Measurements from ENCODE around the gene HES2.
"Not testable (repeated sequence)": the region's sequence is repeated elsewhere in the genome, so short reads cannot be mapped to it uniquely, and the experiment has no call there.

Gene HES2

GRCh38 chr1:6435129-6435528, 15.4 kb upstream of the HES2 start:
- DNase-seq = no peak

GRCh38 chr1:6434186-6434585, 14.5 kb upstream of the HES2 start:
- no peak for DNase-seq

- DNase-seq = not testable (repeated sequence)
These were observed 12.2 kb upstream of the HES2 start for GRCh38 chr1:6431645-6432579.

GRCh38 chr1:6429660-6430411, 10.1 kb upstream of the HES2 start:
- DNase-seq = not testable (repeated sequence)

DNA sequence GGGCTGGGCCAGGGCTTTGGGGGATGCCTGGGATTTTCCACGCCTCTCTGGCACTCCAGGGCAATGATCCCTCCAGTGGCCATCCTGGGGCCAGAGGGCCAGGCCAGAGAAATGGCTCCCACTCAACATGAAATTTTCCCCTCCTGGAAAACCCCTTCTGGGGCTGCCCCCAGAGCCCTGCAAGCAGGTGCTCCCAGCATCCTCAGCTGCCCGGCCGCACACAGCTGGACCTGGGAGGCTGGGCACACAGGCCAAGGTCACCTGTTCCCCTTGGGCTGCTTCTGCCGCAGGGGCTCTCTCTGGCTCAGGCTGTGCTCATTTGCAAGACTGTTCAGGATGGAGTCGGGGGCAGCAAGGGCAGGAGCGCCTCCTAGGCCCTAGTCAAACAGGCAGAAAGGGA, 8.7 kb upstream of the HES2 start:
- not testable (repeated sequence) for DNase-seq

DNA sequence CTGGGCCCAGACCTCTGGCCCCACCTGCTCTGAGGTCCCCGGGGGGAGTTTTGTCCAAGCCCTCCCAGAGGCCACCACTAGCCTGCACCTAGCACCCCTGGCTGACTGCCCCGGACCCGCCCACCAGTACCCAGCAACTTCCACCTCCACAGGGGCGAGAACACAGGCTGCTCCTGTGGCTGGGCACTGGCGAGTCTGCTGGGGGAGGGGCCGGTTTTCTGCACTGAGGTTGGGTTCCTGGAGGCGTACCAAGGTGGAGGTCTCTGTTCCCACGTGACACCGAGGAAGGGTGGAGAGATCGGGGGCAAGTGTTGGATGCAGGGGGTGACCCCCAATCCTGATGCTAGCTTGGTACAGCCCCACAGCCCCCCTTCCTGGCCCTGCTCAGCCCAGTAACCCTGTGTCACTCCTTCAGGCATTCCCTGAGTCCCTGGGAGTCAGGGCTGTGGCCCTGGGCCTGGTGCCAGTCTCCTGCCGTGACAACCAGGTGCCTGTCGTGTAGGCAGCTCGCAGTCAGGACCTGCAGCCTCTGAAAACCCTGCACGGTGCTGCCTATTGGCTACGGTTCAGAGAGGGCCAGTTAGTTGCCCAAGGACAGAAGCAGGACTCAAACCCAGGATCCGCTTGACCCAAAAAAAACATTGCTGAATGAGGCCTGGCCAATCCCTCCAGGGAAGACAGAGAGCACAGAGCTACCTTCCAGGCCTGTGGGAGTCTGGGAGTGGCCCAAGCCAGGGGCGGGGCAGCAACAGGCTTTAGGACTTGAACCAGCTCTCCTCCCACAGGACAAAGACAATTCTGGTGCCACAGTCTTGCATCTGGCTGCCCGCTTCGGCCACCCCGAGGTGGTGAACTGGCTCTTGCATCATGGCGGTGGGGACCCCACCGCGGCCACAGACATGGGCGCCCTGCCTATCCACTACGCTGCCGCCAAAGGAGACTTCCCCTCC, 8.0 kb upstream of the HES2 start:
- DNase-seq = no peak

GRCh38 chr1:6426972-6427350, 7.2 kb upstream of the HES2 start:
- DNase-seq = no peak

DNA sequence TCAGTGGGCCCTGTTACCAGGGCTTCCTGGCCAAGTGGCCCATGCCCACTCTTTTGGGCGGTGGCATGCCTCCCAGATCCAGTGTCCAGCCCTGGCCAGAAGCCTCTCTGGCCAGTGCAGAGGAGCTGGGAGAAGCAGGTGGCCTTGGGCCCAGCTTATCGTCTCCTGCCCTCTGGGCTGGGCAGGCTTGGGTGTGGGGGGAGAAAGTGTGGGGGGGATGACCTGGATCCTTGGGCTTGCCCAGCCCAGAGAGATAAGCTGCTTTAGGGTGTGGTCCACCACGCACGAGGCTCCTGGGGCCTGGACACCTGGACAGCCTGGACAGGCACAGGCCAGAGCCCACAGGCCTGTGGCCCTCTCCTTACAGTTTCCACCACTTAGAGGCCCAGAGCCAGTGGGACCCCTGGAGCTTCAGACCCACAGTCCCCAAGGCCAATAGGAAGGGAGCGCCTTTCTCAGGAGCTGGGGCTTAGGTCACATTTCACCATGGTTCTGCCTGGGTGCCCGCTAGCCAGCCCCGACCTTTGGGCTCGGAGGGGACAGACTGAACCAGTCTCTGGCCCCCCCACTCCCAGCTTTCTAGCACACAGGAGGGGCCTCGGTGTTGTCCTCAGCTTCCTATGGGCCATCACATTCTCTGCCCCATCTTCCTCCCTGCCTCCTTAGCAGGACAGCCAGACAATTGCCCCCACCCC, 6.7 kb upstream of the HES2 start:
- no peak for DNase-seq

GRCh38 chr1:6425658-6426057, 5.9 kb upstream of the HES2 start:
- DNase-seq = no peak

DNA sequence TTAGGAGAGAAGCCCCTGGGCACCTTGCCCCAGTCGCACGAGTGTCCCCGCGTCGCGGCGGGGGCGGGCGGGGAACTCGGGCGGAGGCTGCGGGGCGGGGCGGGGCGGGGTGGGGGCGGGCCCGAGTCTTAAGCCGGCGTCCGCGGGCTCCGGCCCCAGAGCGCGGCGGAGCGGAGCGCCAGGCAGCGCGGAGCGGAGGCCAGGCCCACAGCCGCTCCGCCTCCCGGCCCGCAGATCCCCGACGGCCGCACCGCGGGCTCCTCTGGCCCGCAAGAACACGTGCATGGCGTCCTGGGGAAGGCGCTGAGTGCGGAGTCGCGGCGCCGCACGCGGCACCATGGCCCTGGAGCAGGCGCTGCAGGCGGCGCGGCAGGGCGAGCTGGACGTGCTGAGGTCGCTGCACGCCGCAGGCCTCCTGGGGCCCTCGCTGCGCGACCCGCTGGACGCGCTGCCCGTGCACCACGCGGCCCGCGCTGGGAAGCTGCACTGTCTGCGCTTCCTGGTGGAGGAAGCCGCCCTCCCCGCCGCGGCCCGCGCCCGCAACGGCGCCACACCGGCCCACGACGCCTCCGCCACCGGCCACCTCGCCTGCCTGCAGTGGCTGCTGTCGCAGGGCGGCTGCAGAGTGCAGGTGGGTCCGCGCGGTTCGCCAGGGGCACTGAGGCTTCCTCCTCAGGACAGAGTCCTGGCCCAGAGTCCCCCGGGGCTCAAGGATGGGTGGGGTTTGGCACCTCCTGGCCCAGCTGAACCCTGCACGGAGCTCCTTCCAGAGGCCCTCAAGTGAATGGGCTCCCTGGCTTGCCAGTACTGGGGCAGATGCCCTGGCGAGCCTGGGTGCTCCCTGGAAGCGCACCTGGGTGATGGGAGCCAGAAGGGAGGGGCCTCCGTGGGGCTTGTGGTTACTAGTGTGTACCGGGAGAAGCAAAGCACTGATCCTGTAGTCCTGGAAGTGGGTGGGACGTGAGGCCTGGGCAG, 5.2 kb upstream of the HES2 start, which contains the start of gene ESPN:
Gene ESPN (plus strand): TSS at position 158 of the 975 bp plus-strand sequence. CDS start 180 bp downstream, at position 338.
- DNase-seq = no peak

- no peak for DNase-seq
These were observed 4.4 kb upstream of the HES2 start for GRCh38 chr1:6424000-6424565.

DNA sequence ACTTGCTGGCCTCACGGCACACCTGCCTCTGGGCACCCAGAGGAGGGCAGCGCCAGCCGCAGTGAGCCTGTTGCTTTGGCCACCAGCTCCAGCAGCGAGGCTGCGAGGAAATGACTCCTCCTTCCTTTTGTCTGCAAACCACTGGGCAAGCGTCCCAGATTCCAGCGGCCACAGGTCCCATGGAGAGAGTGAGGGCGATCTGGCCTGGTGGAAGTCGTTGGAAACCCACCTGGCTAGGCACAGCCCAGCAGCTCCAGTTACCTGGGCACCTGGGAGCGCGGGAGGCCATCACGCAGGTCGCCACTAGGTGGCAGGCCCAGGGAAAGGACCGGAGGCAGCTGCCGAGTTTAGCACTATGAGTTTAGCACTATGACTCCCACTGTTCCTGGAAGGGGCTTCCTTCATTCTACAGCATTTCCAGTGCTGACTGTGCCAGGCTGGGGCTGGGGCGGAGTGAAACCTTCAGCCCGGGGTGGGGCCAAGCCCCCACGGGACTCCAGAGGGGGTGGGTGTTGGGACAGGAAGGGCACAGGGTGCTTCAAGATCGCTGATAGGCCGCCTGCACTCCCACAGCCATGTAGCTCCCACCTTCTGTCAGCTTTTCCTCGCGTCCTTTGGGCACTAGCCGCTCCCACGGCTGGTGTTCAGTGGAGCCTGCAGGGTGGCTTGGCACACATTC, 3.7 kb upstream of the HES2 start:
- DNase-seq = no peak

DNA sequence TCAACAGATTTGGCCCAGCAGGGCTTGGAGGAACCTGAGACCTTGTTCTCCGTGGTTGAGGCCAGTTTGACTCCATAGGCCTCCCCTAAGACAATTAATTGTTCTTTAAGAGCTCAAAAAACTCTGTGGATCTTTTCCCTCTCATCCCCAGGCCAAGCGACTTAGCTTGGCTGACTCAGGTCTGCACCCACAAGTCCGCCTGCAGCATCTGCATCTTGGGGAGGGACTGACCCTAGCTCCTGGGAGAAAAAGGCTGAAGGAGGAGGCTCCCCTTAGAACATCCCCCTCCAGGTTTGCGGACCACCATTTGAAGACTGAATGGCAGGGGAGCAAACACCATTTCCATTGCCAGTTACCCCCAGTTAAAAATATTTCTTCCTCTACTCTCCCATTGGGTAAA, 1.5 kb upstream of the HES2 start:
- no peak for DNase-seq

DNA sequence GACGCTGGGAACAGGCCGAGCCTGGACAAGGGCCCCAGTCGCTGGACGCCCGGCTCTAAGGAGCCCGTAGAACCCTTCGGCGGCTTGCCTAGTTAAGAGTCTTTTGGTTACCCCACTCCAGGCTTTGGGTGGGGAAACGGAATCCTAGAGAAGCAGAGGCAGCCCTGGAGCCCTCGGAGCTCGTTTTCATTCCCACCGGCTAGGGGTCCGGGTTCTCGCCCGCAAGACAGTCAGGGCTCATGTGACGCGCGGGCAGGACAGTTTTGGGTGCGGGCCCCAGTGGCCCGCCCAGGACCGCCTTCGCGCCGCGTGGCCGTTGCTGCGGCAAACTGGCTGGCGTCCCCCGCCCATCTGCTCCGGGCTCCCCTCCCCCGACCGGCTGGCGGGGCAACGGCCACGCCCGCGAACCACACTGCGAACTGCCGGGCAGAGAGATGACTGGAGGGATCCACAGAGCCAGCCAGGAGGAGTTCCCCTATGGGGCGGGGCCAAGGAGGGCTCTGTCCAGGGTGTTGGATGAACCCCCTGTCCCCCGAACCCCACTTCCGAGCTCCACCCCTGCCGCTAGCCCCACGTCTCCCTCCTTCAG, 829 bp upstream of the HES2 start:
- no peak for DNase-seq

DNA sequence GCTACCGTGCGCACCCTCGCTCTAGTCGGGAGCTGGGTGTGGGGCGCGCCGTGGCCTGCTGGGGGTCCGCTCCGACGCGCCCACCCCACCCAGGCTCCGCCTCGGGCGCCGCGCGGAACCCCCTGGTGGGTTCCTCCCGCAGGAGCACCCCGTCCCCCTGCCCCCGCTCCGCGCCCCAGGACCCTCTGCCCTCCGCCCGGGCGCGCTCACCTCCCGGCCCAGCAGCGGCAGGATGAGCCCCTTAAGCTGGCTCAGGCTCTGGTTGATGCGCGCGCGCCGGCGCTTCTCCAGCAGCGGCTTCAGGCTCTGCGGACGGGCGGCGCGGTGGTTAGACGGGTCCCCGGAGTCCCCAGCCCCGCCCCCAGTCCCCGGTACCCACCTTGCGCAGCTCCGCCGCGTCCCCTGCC, 319 bp downstream of the HES2 start:
- DNase-seq = no peak

DNA sequence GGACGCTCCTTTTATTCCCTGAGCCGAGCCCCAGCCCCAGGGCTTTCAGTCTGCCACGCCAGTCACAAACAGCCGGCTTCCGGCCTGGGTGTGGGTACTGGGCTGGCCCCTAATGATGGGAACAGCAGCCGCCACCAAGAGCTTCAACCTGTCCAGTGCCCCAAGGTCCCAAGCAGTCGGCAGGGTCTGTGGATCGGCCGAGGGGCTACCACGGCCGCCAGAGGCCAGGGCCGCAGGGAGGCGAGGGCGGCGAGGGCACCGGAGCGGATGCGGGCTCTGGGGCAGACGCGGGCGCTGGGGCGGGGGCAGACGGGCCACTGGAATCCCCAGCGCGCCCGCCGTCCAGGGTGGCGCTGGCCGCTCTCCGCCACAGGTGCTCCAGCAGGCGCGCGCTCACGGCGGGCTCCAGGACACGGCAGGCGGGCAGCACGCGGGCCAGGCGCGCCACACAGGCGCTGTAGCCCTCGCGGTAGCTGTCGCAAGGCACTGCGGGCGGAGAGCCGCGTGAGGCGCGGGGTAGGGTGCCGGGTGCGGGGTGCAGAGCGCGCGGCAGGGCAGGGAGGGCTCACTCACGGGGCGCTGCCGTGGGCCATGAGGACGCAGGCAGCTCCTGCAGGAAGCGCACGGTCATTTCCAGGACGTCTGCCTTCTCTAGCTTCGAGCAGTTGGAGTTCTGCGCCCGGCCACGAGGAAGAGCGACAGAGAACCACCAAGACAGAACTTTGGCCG, 887 bp downstream of the HES2 start:
- DNase-seq = no peak

GRCh38 chr1:6417961-6418667, 1.6 kb downstream of the HES2 start:
- no peak for DNase-seq

DNA sequence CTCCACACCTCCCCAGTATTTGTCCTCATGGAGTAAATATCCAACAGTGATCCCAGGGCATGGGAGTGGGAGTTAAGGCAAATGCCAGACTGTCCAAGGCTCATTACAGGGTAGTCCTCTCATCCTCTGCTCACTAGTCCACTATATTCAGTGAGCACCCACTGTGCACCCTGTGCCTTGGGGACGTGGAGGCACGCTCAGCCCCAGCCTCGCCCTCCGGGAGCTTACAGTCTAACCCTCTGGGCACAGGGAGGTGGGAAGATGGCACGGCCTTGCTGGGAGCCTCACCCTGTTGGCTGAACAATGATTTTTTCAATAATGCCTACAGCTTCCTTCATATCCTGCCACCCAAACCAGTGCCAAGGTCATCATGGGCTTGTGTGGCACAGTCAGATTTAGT, 2.8 kb downstream of the HES2 start:
- DNase-seq = no peak

Measured in activated gamma-delta T cell (primary cell).